Measurements from ENCODE around the gene ABCB11. TPM values are rescaled to one million over a fixed set of nuclear protein-coding genes. Genes with fewer than 3 reads are reported as not detected.

Gene ABCB11
- not detected for total RNA-seq

DNA sequence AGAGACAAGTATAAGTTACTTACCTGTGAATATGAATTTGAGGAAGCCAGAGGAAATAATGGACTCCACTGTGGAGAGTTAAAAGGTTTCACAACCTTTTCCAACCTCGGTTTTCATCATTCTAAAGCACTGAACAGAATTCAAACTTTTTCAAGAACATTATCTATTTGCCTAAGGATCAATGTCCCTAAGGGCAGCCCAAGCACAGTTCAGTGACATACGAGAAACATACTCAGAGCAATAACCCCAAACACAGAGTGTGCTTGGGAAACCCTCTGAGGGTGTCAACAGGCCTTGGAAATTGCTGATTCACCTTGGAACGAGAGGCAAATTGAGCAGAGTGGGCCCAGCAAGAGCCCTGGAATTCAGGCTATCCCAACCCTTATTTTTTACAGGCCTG is at the start of gene ABCB11:
Gene ABCB11, minus strand, starts transcription at position 123 of the 400 bp plus-strand sequence. CDS start 13,199 bp downstream, outside the sequence.
- intact Hi-C loops (cut with DNase I, micrococcal nuclease), result no loop called here
- H3K27me3 Mint-ChIP-seq, result no peaks in the 10 kb centered on the region
- H3K27ac Mint-ChIP-seq, result no peak within 1 kb of the TSS
- no peak within 1 kb of the TSS for H3K4me3 Mint-ChIP-seq
- no peaks in the 10 kb centered on the region for H3K4me1 Mint-ChIP-seq
- ChIA-PET CTCF (interaction anchor here (1.4 kb wide), 1 partner anchor 191 kb away, joined by 3 read pairs; no protein-coding TSS in a partner anchor), POLR2A (no interaction called here)
- H3K36me3 Mint-ChIP-seq (ENCODE audit: low read depth), result no peaks in the 10 kb centered on the region
- H3K9me3 Mint-ChIP-seq (ENCODE audit: low read depth), result peaks cover 11% of the 10 kb centered on the region
- ATAC-seq (no peak), DNase-seq (no peak)

- POLR2A ChIA-PET, result no interaction called here
- Mint-ChIP-seq H3K27ac (no peak overlapping the region), H3K27me3 (no peaks in the 10 kb centered on the region), H3K36me3 (ENCODE audit: low read depth) (peaks cover 8% of the 10 kb centered on the region), H3K4me1 (peaks cover 9% of the 10 kb centered on the region), H3K9me3 (ENCODE audit: low read depth) (no peaks in the 10 kb centered on the region), H3K4me3 (no peak overlapping the region)
- DNase-seq (no peak), ATAC-seq (no peak)
- intact Hi-C loops (cut with DNase I, micrococcal nuclease), result no loop called here
- CTCF ChIA-PET, result interaction anchor here (0.6 kb wide), 1 partner anchor 131 kb away, joined by 3 read pairs; no protein-coding TSS in a partner anchor
These were observed 49.3 kb upstream of the ABCB11 start for GRCh38 chr2:169080250-169081069.

DNA sequence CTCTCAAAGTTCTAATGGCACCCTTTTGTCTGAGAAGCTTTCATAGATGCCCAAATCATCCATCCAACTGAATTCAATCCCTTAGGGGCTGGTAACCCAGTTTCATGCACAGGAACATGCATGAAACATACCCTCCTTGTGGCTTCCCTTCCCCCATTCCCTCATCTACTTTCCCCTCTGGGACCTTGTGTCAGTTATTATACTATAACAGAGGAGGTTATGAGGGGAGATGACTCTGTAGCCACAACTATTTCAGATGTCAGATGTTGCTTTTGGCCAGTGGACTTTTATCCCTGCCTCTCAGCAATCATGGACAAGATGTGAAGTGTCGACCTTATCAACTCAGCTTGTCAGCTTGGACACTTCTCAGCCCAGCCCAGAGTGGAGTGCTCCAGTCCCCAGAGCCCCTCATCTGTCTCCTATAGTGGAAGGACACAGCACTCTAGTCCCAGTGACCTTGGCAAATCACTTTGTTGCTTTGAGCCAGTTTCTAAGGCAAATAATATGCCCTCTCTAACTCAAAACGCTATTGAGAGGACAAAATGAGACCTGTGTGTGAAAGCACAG is 46.6 kb upstream of the ABCB11 start:
- H3K27ac Mint-ChIP-seq, result no peak overlapping the region
- H3K27me3 Mint-ChIP-seq, result no peaks in the 10 kb centered on the region
- no peak overlapping the region for H3K4me3 Mint-ChIP-seq
- intact Hi-C loops (cut with DNase I, micrococcal nuclease), result loop anchor here in 1 of 2 experiments (5.0 kb wide), 1 partner anchor 285 kb away; the partner anchor contains the start of gene LRP2
- ChIA-PET POLR2A (no interaction called here), CTCF (interaction anchor here (0.9 kb wide), 1 partner anchor 9 kb away, joined by 3 read pairs; no protein-coding TSS in a partner anchor)
- ATAC-seq, result no peak
- no peak for DNase-seq
- H3K36me3 Mint-ChIP-seq (ENCODE audit: low read depth), result peaks cover 8% of the 10 kb centered on the region
- peaks cover 22% of the 10 kb centered on the region for H3K4me1 Mint-ChIP-seq
- H3K9me3 Mint-ChIP-seq (ENCODE audit: low read depth), result peaks cover 6% of the 10 kb centered on the region

- POLR2A ChIA-PET, result no interaction called here
These were observed 43.0 kb upstream of the ABCB11 start for GRCh38 chr2:169073963-169074751.

GRCh38 chr2:169073211-169073962 is 42.3 kb upstream of the ABCB11 start:
- peaks cover 11% of the 10 kb centered on the region for H3K36me3 Mint-ChIP-seq (ENCODE audit: low read depth)
- DNase-seq (no peak), ATAC-seq (peak; percentile 31)
- peaks cover 44% of the 10 kb centered on the region for H3K4me1 Mint-ChIP-seq
- H3K9me3 Mint-ChIP-seq (ENCODE audit: low read depth), result peaks cover 6% of the 10 kb centered on the region
- CTCF ChIA-PET, result no interaction called here
- no peak overlapping the region for H3K4me3 Mint-ChIP-seq
- H3K27ac Mint-ChIP-seq, result peak overlapping the region; percentile 73
- no peaks in the 10 kb centered on the region for H3K27me3 Mint-ChIP-seq
- POLR2A ChIA-PET, result no interaction called here
- intact Hi-C loops (cut with DNase I, micrococcal nuclease), result loop anchor here (2.0 to 5.0 kb wide), 2 partner anchors 33 to 861 kb away; no protein-coding TSS in a partner anchor

More at GRCh38 chr2:169073963-169074751, 43.0 kb upstream of the ABCB11 start:
- CTCF ChIA-PET, result interaction anchor here (0.8 kb wide), 1 partner anchor 1782 kb away, joined by 3 read pairs; no protein-coding TSS in a partner anchor
- Mint-ChIP-seq H3K36me3 (ENCODE audit: low read depth) (peaks cover 11% of the 10 kb centered on the region), H3K27me3 (no peaks in the 10 kb centered on the region), H3K4me1 (peaks cover 37% of the 10 kb centered on the region), H3K27ac (peak overlapping the region; percentile 73), H3K9me3 (ENCODE audit: low read depth) (peaks cover 6% of the 10 kb centered on the region), H3K4me3 (no peak overlapping the region)
- intact Hi-C loops (cut with DNase I, micrococcal nuclease), result loop anchor here (1.0 to 5.0 kb wide), 3 partner anchors 21 to 862 kb away; no protein-coding TSS in a partner anchor
- ATAC-seq, result peak; percentile 78
- DNase-seq, result no peak

GRCh38 chr2:169072163-169072925 is 41.2 kb upstream of the ABCB11 start:
- peak overlapping the region; percentile 40 for H3K4me3 Mint-ChIP-seq
- POLR2A ChIA-PET, result no interaction called here
- no peak for DNase-seq
- H3K27ac Mint-ChIP-seq, result peak overlapping the region; percentile 72
- CTCF ChIA-PET, result interaction anchor here (1.6 kb wide), 1 partner anchor 37 kb away, joined by 6 read pairs; no protein-coding TSS in a partner anchor
- peaks cover 11% of the 10 kb centered on the region for H3K36me3 Mint-ChIP-seq (ENCODE audit: low read depth)
- peaks cover 47% of the 10 kb centered on the region for H3K4me1 Mint-ChIP-seq
- no peak for ATAC-seq
- intact Hi-C loops (cut with DNase I, micrococcal nuclease), result loop anchor here (2.0 to 5.0 kb wide), 2 partner anchors 34 to 860 kb away; no protein-coding TSS in a partner anchor
- peaks cover 6% of the 10 kb centered on the region for H3K9me3 Mint-ChIP-seq (ENCODE audit: low read depth)
- H3K27me3 Mint-ChIP-seq, result no peaks in the 10 kb centered on the region

DNA sequence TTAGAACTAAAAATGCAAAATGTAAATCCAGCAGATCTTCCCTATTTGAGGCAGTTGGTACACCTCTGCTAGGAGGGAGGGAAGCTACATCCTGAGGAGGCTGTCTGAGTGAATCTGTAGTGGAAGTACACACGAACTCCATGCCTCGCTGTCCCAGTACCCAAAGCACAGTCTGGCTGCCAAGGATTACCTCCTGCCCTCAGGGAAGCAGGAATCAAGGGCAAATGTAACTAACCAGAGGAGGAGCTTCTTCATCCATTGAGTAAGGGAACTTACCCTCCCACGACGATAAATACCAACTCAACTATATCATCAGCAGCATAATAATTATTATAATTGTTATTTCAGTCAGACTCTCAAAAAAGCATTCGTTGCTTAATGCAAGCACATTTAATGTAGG is 40.3 kb upstream of the ABCB11 start:
- Mint-ChIP-seq H3K36me3 (ENCODE audit: low read depth) (peaks cover 11% of the 10 kb centered on the region), H3K27me3 (no peaks in the 10 kb centered on the region), H3K27ac (peak overlapping the region; percentile 8), H3K9me3 (ENCODE audit: low read depth) (peaks cover 6% of the 10 kb centered on the region), H3K4me1 (peaks cover 47% of the 10 kb centered on the region), H3K4me3 (peak overlapping the region; percentile 69)
- ChIA-PET POLR2A (no interaction called here), CTCF (interaction anchor here (1.0 to 1.6 kb wide), 2 partner anchors 38 to 109 kb away, joined by 3 to 6 read pairs; no protein-coding TSS in a partner anchor)
- DNase-seq (no peak), ATAC-seq (no peak)
- intact Hi-C loops (cut with DNase I, micrococcal nuclease), result loop anchor here in 1 of 2 experiments (5.0 kb wide), 1 partner anchor 859 kb away; no protein-coding TSS in a partner anchor

DNA sequence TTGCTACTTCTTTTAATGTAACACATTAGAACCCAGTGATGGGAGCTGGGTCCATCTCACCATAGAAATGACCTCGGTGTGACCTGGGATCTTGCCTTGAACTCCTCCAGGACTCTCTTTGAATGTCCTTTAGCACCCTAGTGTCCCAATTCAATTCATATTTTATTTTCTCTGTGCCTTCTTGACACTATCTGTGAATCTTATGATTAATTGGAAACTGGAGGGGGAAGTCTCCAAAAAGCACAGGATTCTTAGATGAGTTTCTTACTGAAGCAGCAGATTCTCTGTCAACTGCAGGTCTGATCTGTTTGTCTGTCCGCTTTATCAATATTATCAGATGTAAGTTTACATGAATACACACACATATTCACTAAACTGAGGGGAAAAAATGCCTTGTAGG is 38.7 kb upstream of the ABCB11 start:
- H3K4me3 Mint-ChIP-seq, result peak overlapping the region; percentile 69
- ChIA-PET CTCF (interaction anchor here (0.8 to 1.9 kb wide), 5 partner anchors 22 to 72 kb away, joined by 3 to 7 read pairs (median 4); no protein-coding TSS in a partner anchor), POLR2A (no interaction called here)
- DNase-seq, result no peak
- peaks cover 6% of the 10 kb centered on the region for H3K9me3 Mint-ChIP-seq (ENCODE audit: low read depth)
- H3K27ac Mint-ChIP-seq, result peak overlapping the region; percentile 70
- no peaks in the 10 kb centered on the region for H3K27me3 Mint-ChIP-seq
- H3K4me1 Mint-ChIP-seq, result peaks cover 47% of the 10 kb centered on the region
- peaks cover 9% of the 10 kb centered on the region for H3K36me3 Mint-ChIP-seq (ENCODE audit: low read depth)
- intact Hi-C loops (cut with DNase I, micrococcal nuclease), result loop anchor here (1.0 to 5.0 kb wide), 5 partner anchors 25 to 858 kb away; no protein-coding TSS in a partner anchor
- no peak for ATAC-seq

DNA sequence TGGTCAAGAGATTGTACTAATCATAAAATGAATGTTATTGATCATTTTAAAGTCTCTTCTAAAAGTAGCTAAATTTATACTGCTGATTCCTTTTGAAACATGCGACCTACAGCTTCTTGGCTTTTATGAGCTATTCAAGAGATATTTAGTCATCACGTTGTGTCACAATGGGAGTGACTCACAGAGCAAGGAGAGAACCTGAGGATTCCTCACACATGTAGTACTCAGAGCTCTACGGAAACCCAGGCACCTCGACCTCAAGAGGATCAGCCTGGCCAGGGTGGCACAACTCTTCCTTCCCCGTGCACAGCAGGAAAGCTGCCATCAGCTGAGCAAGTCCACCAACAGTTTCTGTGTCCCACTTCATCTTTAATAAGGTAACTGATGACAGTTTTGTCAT is 38.2 kb upstream of the ABCB11 start, which contains the start of gene DHRS9:
Gene DHRS9, plus strand, starts transcription at position 223 of the 400 bp plus-strand sequence. CDS start 12,019 bp downstream, outside the sequence.
- peak; percentile 88 for ATAC-seq
- ChIA-PET POLR2A (interaction anchor here (0.7 kb wide), 1 partner anchor 207 kb away, joined by 3 read pairs; no protein-coding TSS in a partner anchor), CTCF (interaction anchor here (0.6 to 1.9 kb wide), 6 partner anchors 21 to 101 kb away, joined by 3 to 7 read pairs (median 4); no protein-coding TSS in a partner anchor)
- peaks cover 42% of the 10 kb centered on the region for H3K4me1 Mint-ChIP-seq
- H3K9me3 Mint-ChIP-seq (ENCODE audit: low read depth), result peaks cover 6% of the 10 kb centered on the region
- H3K36me3 Mint-ChIP-seq (ENCODE audit: low read depth), result peaks cover 5% of the 10 kb centered on the region
- peak within 1 kb of the TSS; percentile 70 for H3K27ac Mint-ChIP-seq
- intact Hi-C loops (cut with DNase I, micrococcal nuclease), result loop anchor here (1.0 to 5.0 kb wide), 4 partner anchors 26 to 577 kb away; no protein-coding TSS in a partner anchor
- H3K4me3 Mint-ChIP-seq, result peak within 1 kb of the TSS; percentile 69
- no peaks in the 10 kb centered on the region for H3K27me3 Mint-ChIP-seq
- peak; percentile 67 for DNase-seq

Data from activated CD4-positive, alpha-beta T cell treated with anti-CD3 and anti-CD28 coated beads for 36 hours (primary cell).